Measurements from ENCODE around the gene KNG1. TPM values are rescaled to one million over a fixed set of nuclear protein-coding genes. Genes with fewer than 3 reads are reported as not detected.

Gene KNG1
- total and polyA plus RNA-seq, 10 of the 15 experiments (the other 5 are each of a cell fraction or from before 2014, with no cell fraction given), result 0.21 TPM; not detected in 9

DNA sequence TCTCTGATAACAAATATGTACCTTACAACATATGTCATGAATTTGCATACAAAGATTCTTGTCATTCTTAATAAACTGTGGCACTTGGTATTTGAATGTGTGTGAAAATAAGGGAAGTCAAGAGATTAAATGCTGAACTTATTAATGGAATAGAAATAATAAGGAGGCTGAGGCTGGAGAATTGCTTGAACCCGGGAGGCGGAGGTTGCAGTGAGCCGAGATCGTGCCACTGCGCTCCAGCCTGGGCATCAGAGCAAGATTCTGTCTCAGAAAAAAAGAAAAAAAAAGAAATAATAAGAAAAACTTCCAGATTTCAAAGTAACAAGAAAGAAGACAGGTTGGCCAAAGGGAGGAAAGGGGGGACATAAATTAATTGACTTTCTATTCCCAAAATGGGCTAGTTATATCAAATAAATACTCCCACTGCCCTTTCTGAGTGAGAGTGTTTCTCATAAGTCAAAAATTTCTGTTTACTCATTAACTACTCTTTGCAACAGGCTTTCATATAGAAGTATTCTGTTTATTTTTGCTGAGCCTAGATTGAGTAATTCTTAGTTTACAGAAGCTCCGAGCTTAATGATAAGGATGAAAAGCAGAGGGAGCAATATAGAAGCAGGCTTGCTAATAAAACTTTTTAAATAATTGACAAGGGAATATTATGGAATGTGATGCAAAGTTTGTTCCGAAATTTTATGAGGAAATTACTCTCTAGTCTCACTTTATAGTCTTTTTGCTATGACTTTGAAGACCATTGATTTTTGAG is 25.6 kb downstream of the KNG1 start:
- ChIA-PET SMC1A (ENCODE audit: uncharacterized antibody, unreplicated experiment) (no interaction called here), CTCF (no interaction called here), RAD21 (ENCODE audit: unreplicated experiment) (no interaction called here), POLR2A (no interaction called here)
- no peaks in the 10 kb centered on the region for H3K9me3 ChIP-seq (replicated peaks; ENCODE audit: control insufficient read depth, insufficient read depth, low read length)
- FAIRE-seq (no peak), ATAC-seq (no peak), DNase-seq (ENCODE audit: low read depth, low spot score) (no peak)
- TF ChIP-seq, protein P1, sequence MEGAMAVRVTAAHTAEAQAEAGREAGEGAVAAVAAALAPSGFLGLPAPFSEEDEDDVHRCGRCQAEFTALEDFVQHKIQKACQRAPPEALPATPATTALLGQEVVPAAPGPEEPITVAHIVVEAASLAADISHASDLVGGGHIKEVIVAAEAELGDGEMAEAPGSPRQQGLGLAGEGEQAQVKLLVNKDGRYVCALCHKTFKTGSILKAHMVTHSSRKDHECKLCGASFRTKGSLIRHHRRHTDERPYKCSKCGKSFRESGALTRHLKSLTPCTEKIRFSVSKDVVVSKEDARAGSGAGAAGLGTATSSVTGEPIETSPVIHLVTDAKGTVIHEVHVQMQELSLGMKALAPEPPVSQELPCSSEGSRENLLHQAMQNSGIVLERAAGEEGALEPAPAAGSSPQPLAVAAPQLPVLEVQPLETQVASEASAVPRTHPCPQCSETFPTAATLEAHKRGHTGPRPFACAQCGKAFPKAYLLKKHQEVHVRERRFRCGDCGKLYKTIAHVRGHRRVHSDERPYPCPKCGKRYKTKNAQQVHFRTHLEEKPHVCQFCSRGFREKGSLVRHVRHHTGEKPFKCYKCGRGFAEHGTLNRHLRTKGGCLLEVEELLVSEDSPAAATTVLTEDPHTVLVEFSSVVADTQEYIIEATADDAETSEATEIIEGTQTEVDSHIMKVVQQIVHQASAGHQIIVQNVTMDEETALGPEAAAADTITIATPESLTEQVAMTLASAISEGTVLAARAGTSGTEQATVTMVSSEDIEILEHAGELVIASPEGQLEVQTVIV (IDR thresholded peaks at IDR 0.05; ENCODE audit: borderline replicate concordance, partially characterized antibody), result no peak
- no peak for TF ChIP-seq FOXM1 (IDR thresholded peaks at IDR 0.05; ENCODE audit: low read depth, low read length)
- TF ChIP-seq GABPA (IDR thresholded peaks at IDR 0.05; ENCODE audit: low read depth), result no peak
- no peak for TF ChIP-seq NFIC (IDR thresholded peaks at IDR 0.05; ENCODE audit: low read depth, low read length)
- no peak for TF ChIP-seq RB1 (IDR thresholded peaks at IDR 0.05; ENCODE audit: borderline replicate concordance)
- TF ChIP-seq TAF1 (IDR thresholded peaks at IDR 0.05; ENCODE audit: borderline replicate concordance, low read depth, low read length), result no peak
- TF ChIP-seq EZH2 (IDR thresholded peaks at IDR 0.05; ENCODE audit: borderline replicate concordance, control insufficient read depth, low read depth, low read length), result no peak
- no peak for TF ChIP-seq FOXK2 (IDR thresholded peaks at IDR 0.05)
- no peak for TF ChIP-seq ZNF274 (IDR thresholded peaks at IDR 0.05; ENCODE audit: insufficient read depth, insufficient read length)
- TF ChIP-seq CHD4 (IDR thresholded peaks at IDR 0.05), result no peak
- TF ChIP-seq EED (IDR thresholded peaks at IDR 0.05; ENCODE audit: low read depth), result no peak
- TF ChIP-seq, protein P2, sequence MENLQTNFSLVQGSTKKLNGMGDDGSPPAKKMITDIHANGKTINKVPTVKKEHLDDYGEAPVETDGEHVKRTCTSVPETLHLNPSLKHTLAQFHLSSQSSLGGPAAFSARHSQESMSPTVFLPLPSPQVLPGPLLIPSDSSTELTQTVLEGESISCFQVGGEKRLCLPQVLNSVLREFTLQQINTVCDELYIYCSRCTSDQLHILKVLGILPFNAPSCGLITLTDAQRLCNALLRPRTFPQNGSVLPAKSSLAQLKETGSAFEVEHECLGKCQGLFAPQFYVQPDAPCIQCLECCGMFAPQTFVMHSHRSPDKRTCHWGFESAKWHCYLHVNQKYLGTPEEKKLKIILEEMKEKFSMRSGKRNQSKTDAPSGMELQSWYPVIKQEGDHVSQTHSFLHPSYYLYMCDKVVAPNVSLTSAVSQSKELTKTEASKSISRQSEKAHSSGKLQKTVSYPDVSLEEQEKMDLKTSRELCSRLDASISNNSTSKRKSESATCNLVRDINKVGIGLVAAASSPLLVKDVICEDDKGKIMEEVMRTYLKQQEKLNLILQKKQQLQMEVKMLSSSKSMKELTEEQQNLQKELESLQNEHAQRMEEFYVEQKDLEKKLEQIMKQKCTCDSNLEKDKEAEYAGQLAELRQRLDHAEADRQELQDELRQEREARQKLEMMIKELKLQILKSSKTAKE (IDR thresholded peaks at IDR 0.05; ENCODE audit: low read depth, poor library complexity, severe bottlenecking), result no peak
- no peak for TF ChIP-seq TCF12 (IDR thresholded peaks at IDR 0.05; ENCODE audit: low read depth, low read length)
- TF ChIP-seq SUZ12 (IDR thresholded peaks at IDR 0.05; ENCODE audit: unreplicated experiment), result no peak
- TF ChIP-seq, protein P3, sequence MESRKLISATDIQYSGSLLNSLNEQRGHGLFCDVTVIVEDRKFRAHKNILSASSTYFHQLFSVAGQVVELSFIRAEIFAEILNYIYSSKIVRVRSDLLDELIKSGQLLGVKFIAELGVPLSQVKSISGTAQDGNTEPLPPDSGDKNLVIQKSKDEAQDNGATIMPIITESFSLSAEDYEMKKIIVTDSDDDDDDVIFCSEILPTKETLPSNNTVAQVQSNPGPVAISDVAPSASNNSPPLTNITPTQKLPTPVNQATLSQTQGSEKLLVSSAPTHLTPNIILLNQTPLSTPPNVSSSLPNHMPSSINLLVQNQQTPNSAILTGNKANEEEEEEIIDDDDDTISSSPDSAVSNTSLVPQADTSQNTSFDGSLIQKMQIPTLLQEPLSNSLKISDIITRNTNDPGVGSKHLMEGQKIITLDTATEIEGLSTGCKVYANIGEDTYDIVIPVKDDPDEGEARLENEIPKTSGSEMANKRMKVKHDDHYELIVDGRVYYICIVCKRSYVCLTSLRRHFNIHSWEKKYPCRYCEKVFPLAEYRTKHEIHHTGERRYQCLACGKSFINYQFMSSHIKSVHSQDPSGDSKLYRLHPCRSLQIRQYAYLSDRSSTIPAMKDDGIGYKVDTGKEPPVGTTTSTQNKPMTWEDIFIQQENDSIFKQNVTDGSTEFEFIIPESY (IDR thresholded peaks at IDR 0.05), result no peak
- no peaks in the 10 kb centered on the region for H3K4me1 ChIP-seq (ENCODE audit: control insufficient read depth, insufficient read depth, low read length)
- H3K79me2 ChIP-seq (ENCODE audit: control insufficient read depth, insufficient read depth, low read length), result no peaks in the 10 kb centered on the region
- no peak overlapping the region for H3K4me3 ChIP-seq
- BruUV-seq (replicated peaks), result no TSS peak
- H3K4me2 ChIP-seq (ENCODE audit: control insufficient read depth, insufficient read depth), result no peak overlapping the region
- intact Hi-C loops (cut with micrococcal nuclease; ENCODE audit: unreplicated experiment), result no loop called here
- in situ Hi-C loops (cut with MboI), result no loop called here
- no peak overlapping the region for H2AFZ ChIP-seq (ENCODE audit: control insufficient read depth, low read depth, low read length)
- H3K27ac ChIP-seq (ENCODE audit: control insufficient read depth, insufficient read depth), result no peak overlapping the region
- no peak overlapping the region for H3K9ac ChIP-seq (ENCODE audit: control insufficient read depth, insufficient read depth, low read length)
- no peaks in the 10 kb centered on the region for H3K36me3 ChIP-seq (ENCODE audit: control insufficient read depth in 2 of 2, insufficient read depth in 2 of 2, low read length in 1 of 2)
- H4K20me1 ChIP-seq (ENCODE audit: control insufficient read depth, insufficient read depth), result no peaks in the 10 kb centered on the region
- WGBS (ENCODE audit: insufficient coverage, insufficient replicate concordance, low lambda C conversion rate, missing lambda C conversion rate), result 79% methylated on average over 7 of the region's 7 CpGs
- peaks cover 0 to 2% of the 10 kb centered on the region in 2 experiments; a peak in 2 of 4 replicates for H3K27me3 ChIP-seq (replicated peaks in 1 of 2; ENCODE audit: control insufficient read depth in 2 of 2, insufficient read depth in 2 of 2, low read length in 1 of 2)

All from GM12878 (cell line).